ENCODE measurements around the gene SPDYE4.

The SPDYE4 gene

GRCh38 chr17:8701221-8701620 is 57.1 kb downstream of the SPDYE4 start:
- Histone ChIP-seq H3K9me3 (ENCODE audit: control insufficient read depth, low read length) (peaks cover 2% of the 10 kb centered on the region), H3K36me3 (ENCODE audit: control insufficient read depth, insufficient read depth, low read length) (no peaks in the 10 kb centered on the region), H3K4me3 (ENCODE audit: insufficient read depth, low read depth, low read length) (no peak overlapping the region), H3K4me1 (ENCODE audit: control insufficient read depth, insufficient read depth, low read length) (peaks cover 24% of the 10 kb centered on the region), H3K27ac (ENCODE audit: insufficient read depth, low read depth, low read length, poor library complexity, severe bottlenecking) (no peak overlapping the region), H3K27me3 (ENCODE audit: control insufficient read depth, insufficient read depth, low read length, poor library complexity, severe bottlenecking) (no peaks in the 10 kb centered on the region)
- WGBS, 2 experiments, result 91 to 92% methylated on average over 9 of the region's 9 CpGs
